H4 (cell line): ENCODE data around the gene ANKRD40. TPM values are rescaled to one million over a fixed set of nuclear protein-coding genes. Genes with fewer than 3 reads are reported as not detected.
A peak's percentile ranks its signal among the peaks of the same experiment; 100 is the strongest.
"Not testable (repeated sequence)": the region's sequence is repeated elsewhere in the genome, so short reads cannot be mapped to it uniquely, and the experiment has no call there.

Experiments used
- DNase-seq: peaks from one replicate; pipeline ENCODE4 v3.0.0-alpha.2; 2015; ENCODE audit warnings: low spot score
- total RNA-seq: library from RNA; depleted of rRNA; stranded (reverse); fragments of >200 nt; shearing (Covaris generic); gene quantifications from 2 replicates; pipeline ENCODE4 v1.2.3, GENCODE V29; 2014

The ANKRD40 gene
- total RNA-seq, 1 experiment from 2014 or later = 34.6 TPM

GRCh38 chr17:50686494-50687199 lies 21.1 kb downstream of the ANKRD40 start:
- peak; percentile 91 for DNase-seq

GRCh38 chr17:50685691-50686493 lies 21.8 kb downstream of the ANKRD40 start:
- DNase-seq = no peak

- no peak for DNase-seq
These were observed 22.4 kb downstream of the ANKRD40 start for GRCh38 chr17:50685334-50685665.

GRCh38 chr17:50684612-50685333 lies 22.9 kb downstream of the ANKRD40 start:
- DNase-seq = no peak

GRCh38 chr17:50684288-50684611 lies 23.5 kb downstream of the ANKRD40 start:
- no peak for DNase-seq

- DNase-seq = no peak
These were observed 24.1 kb downstream of the ANKRD40 start for GRCh38 chr17:50683434-50684287.

GRCh38 chr17:50682938-50683337 lies 24.8 kb downstream of the ANKRD40 start:
- DNase-seq = no peak

GRCh38 chr17:50682441-50682840 lies 25.3 kb downstream of the ANKRD40 start:
- DNase-seq = no peak

- peak; percentile 76 for DNase-seq
These were observed 26.2 kb downstream of the ANKRD40 start for GRCh38 chr17:50681263-50682200.

- not testable (repeated sequence) for DNase-seq
These were observed 27.0 kb downstream of the ANKRD40 start for GRCh38 chr17:50680543-50681262.

GRCh38 chr17:50680126-50680525 lies 27.6 kb downstream of the ANKRD40 start:
- DNase-seq = no peak

GRCh38 chr17:50679008-50679544 lies 28.6 kb downstream of the ANKRD40 start:
- no peak for DNase-seq

- no peak for DNase-seq
These were observed 29.8 kb downstream of the ANKRD40 start for GRCh38 chr17:50677851-50678375.

- no peak for DNase-seq
These were observed 31.4 kb downstream of the ANKRD40 start for GRCh38 chr17:50676065-50676975.

- DNase-seq = no peak
These were observed 32.1 kb downstream of the ANKRD40 start for GRCh38 chr17:50675627-50676026.

GRCh38 chr17:50675190-50675589 lies 32.5 kb downstream of the ANKRD40 start:
- DNase-seq = no peak

GRCh38 chr17:50672831-50673551 lies 34.7 kb downstream of the ANKRD40 start:
- no peak for DNase-seq

GRCh38 chr17:50672071-50672470 lies 35.6 kb downstream of the ANKRD40 start:
- DNase-seq = no peak
